Suppressor macrophage treated with lipopolysaccharide for 4 hours (primary cell): ENCODE measurements around the gene RMC1.
A peak's percentile ranks its signal among the peaks of the same experiment; 100 is the strongest.
"Not testable (repeated sequence)": the region's sequence is repeated elsewhere in the genome, so short reads cannot be mapped to it uniquely, and the experiment has no call there.

Experiments
- DNase-seq: peaks from one replicate; pipeline ENCODE4 v3.0.0-alpha.2; 2020

The RMC1 gene

DNA sequence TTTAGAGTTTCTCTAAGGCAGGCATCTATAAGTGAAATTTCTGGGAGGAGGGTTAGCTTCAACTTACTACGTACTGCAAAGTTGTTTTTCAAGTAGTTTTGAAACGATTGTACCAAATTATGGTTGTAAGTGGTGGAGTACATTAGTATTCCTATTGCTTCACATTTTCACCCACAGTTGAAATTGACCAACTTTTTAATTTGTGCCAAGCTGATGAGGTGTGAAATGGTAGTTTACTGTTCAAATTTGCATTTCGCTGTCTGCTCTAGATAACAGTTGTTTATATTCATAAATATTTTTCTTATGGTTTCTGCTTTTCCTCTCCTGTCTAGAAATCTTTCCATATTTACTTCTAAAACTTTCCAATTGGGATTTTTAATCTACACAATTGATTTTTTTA, 64.4 kb downstream of the RMC1 start:
- no peak for DNase-seq

DNA sequence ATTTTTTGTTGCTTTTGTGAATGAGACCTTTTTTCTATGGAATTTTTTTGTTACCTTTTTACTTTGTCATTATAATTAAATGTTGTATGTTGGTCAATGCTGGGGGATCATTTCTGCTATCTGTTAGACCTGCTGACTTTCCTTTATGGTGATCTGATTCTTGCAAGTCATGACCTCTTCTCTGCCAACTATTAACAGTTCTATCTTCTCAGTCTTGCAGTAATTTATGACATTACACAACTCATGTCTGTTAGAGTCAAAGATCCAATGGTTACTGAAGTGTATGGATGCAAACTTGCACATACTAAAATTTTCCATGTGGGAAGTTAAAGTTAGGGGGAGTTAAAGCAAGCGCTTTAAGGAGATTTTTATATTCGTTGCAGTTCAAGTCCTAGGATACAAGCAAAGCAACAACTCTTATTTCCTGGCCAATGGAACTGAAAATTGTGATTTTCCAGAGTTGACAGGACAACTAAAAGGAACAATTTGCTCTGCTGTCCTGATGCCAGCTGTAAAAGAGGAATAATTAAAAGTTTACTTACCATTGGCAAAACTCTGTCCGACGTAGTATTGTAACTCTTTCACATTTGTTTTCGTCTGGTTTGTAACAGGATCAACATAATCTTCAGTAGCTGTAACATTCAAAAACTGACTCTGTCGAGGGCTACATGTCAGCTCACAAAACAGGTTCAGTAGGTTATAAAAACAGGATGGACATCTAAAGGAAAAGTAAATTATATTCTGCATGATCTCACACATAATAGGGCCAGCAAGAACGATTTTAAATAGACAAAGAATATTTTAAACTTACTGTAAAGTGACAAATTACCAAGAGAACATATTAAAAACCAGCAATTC, 65.2 kb downstream of the RMC1 start:
- DNase-seq: no peak

DNA sequence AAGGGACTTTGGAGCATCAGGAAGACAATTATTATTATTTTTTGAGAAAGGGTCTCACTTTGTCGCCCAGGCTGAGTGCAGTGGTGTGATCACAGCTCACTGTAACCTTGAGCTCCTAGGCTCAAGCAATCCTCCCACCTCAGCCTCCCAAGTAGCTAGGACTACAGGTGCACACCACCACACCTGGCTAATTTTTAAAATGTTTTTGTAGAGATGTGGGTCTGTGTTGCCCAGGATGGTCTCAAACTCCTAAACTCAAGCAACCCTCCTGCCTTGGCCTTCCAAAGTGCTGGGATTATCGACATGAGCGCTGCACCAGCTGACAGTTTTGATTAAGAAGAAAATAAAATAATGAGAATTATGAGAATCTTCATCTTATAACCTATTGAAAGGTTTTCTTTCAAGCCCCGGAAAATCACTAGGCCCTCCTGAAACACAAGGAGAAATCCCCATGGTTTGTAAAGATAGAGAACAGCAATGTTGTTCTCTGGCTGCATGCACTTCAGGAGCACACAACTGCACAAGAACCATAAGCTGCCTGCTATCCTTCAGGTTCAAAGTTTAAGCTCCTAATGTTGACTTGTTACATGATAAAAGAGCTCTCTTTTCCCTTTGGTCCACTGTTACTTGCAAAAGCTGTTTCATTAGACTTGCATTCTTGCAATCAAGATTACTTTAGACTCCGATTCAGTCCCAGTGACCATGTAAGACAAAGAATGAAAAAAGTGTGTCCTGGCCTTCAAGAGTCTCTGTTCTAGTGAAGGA, 66.2 kb downstream of the RMC1 start:
- no peak for DNase-seq

GRCh38 chr18:23570912-23571504, 67.7 kb downstream of the RMC1 start:
- no peak for DNase-seq

DNA sequence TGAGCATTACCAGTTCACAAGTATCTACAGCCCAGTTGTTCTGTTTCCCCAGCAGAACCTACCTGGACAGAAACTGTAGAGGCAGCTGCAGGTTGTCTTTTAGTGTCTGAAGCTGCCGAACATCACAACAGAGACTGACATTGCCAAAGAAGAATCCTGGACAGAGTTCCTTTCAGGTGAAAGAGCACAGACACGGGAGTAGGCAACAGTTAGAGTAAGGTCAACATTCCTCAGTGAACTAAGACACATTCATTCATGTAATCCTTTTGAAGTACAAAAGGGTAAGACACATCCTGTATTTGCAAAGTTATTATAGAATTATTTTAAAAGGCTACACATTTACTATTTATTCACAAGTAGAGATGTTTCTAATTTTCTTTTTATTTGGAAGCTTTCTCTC, 68.7 kb downstream of the RMC1 start:
- DNase-seq: no peak

DNA sequence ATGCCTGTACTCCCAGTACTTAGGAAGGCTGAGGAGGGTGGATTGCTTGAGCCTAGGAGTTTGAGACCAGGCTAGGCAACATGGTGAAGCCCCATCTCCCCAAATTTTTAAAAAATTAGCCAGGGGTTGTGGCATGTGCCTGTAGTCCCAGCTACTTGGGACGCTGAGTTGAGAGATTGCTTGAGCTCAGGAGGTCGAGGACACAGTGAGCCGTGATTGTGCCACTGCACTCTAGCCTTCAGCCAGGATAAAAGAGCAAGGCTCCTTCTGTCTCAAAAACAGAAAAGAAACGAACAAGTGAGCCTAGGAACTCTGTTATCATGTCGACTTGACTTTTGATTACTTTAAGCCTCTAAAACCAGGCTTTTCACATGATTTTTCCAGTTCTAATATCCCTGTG, 69.3 kb downstream of the RMC1 start:
- no peak for DNase-seq

- DNase-seq: no peak
Observed at GRCh38 chr18:23573020-23573419, 69.7 kb downstream of the RMC1 start.

DNA sequence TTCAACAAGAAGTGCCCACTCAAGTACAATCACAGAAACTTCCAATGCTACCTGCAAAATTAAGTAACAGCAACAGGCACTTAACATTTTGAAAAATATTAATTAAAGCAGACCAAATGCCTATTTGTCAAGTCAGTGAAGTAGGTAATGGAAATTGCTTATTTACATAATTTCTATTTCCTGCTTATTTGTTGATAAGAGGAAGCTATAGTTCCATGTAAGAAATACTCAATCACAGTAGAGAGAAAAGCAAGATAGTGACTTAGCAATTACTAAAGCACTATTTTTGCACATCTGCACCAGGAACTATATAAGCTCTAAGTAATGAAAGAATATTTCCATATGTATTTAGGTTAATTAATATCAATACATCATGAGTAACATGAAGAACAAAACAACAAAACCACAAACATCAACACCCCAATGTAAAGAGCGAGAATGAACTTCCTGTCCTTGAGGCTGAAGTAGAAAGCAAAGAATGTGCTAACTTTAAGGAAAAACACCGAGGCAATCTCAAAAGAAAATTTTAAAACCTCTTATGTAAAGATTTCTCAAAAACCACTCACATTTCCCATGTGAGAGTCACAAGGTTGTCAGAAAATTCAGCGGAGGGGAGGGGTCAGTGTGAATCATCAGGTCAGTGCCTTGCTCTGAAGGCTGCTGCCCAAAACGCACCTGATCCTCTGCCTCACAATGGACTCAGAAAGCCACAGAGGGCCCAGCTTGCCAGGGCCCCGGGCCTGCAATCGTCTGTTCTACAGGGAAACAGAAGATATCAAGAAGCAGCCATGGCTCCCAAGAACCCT, 70.5 kb downstream of the RMC1 start:
- peak; percentile 84 for DNase-seq

- peak; percentile 17 for DNase-seq
Observed at GRCh38 chr18:23574611-23575308, 71.4 kb downstream of the RMC1 start.

DNA sequence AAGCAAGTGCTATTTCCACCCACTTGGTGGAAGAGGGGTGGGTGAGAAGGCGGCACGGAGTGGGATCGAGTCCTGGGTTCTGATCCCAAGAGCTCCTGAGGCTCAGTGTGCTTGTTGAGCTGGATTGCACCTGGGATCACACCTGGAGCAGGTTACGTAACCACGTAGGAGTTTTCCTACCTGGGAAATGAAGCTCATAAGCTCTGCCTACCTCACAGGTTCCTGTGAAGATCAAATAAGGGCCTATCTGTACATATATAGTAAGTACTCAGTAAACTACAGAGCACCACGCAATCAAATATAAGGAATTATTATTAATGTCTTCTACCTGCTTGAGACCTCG, 72.0 kb downstream of the RMC1 start:
- no peak for DNase-seq

GRCh38 chr18:23577521-23577920, 74.2 kb downstream of the RMC1 start:
- not testable (repeated sequence) for DNase-seq

DNA sequence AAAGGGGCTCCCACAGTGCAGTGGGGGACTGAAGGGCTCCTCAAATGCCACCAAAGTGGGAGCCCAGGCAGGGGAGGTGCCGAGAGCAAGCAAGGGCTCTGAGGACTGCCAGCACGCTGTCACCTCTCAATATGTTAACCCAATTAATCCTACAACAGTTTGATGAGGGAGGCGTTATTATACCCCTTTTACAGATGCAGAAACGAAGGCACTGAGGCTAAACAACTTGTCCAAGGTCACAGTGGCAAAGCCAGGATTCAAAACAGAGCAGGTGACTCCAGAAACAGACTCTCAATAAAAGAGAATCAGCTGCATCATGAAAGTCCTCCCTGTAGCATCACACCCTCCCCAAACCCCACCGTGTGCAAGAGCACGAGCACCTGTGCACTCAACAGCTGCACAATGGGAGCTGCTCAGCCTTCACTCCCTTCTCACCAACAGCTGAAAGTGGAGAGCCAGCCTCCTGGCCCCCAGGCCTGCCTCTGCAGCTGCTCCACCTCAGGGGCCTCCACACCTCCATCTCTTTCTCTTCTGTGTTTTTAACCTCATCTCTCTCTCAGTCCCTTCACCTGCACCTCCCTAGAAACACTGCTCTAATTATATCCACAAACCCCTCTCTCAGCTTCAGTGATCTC, 74.9 kb downstream of the RMC1 start:
- DNase-seq: no peak

- peak; percentile 85 for DNase-seq
Observed at GRCh38 chr18:23578891-23579653, 75.8 kb downstream of the RMC1 start.

DNA sequence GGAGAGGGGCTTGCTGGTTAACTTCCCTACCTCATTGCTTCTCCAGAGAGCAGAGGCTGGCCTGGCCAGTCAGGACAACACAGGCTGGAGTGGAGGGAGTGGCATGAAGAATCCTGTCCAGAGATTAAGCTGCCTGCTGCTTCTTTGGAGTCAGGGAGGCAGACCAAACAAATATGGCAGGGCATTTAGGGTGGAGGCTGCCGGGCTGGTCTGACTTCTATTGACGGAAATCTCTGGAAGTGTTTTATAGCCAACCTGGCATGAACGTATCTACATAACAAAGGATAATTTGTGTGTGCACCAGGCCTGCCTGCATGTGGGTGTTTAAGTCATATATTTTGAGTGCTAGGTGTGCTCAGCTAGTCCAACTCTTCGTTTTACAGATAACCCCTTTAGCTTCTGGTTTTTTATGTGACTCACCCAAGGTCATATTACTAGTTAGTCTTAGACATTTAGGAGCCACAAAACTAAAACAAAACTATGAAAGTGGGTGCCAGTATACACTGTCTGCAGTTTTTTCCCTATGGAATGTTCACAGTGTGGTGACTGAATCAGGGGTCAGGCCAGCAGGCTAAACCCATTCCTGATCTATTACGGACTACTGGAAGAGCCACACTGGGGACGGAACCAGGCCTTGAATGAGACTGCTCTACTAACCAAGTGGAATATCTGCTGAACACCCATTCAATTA, 77.5 kb downstream of the RMC1 start:
- DNase-seq: no peak
